ENCODE results near the gene NFYC.

The NFYC gene

GRCh38 chr1:40748841-40749718 is 57.6 kb downstream of the NFYC start:
- ChIA-PET CTCF (interaction anchor here (0.8 to 3.8 kb wide), 8 partner anchors 8 to 124 kb away, joined by 3 to 17 read pairs (median 3); no protein-coding TSS in a partner anchor), POLR2A (no interaction called here)
- DNase-seq (ENCODE audit: low read depth, low spot score): no peak
- no peak overlapping the region for H3K4me3 ChIP-seq (ENCODE audit: low read depth, low read length)
- TF ChIP-seq, protein P1, sequence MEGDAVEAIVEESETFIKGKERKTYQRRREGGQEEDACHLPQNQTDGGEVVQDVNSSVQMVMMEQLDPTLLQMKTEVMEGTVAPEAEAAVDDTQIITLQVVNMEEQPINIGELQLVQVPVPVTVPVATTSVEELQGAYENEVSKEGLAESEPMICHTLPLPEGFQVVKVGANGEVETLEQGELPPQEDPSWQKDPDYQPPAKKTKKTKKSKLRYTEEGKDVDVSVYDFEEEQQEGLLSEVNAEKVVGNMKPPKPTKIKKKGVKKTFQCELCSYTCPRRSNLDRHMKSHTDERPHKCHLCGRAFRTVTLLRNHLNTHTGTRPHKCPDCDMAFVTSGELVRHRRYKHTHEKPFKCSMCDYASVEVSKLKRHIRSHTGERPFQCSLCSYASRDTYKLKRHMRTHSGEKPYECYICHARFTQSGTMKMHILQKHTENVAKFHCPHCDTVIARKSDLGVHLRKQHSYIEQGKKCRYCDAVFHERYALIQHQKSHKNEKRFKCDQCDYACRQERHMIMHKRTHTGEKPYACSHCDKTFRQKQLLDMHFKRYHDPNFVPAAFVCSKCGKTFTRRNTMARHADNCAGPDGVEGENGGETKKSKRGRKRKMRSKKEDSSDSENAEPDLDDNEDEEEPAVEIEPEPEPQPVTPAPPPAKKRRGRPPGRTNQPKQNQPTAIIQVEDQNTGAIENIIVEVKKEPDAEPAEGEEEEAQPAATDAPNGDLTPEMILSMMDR (IDR thresholded peaks at IDR 0.05; ENCODE audit: insufficient read depth, low read length, missing control alignments): no peak

DNA sequence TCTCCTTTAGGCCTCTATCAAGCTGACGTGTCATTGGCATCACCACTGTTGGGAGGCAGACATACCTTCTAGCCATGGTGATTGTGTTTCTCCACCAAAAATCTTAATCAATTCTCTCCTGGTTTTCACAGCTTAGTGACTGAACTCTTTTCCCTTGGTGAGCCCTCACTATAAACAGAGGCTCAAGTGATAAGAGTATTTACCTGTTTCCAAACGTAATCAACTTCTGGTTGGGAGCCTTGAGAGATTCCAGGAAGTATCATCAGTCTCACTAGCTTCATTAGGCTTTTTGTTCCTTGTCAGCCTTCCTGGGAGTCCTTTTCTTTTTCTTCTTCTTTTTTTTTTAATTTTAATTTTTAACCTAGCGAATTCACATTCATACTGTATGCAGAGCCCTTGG is 58.3 kb downstream of the NFYC start:
- no peak for DNase-seq (ENCODE audit: low read depth, low spot score)
- no peak overlapping the region for H3K4me3 ChIP-seq (ENCODE audit: low read depth, low read length)
- ChIA-PET POLR2A (interaction anchor here (0.7 kb wide), 1 partner anchor 11 kb away, joined by 3 read pairs; no protein-coding TSS in a partner anchor), CTCF (interaction anchor here (1.0 kb wide), 1 partner anchor 11 kb away, joined by 3 read pairs; no protein-coding TSS in a partner anchor)
- TF ChIP-seq, protein P1 (IDR thresholded peaks at IDR 0.05; ENCODE audit: insufficient read depth, low read length, missing control alignments): no peak

- ChIA-PET CTCF (interaction anchor here (1.0 kb wide), 1 partner anchor 11 kb away, joined by 3 read pairs; no protein-coding TSS in a partner anchor), POLR2A (interaction anchor here (0.7 kb wide), 1 partner anchor 12 kb away, joined by 3 read pairs; no protein-coding TSS in a partner anchor)
- TF ChIP-seq, protein P1 (IDR thresholded peaks at IDR 0.05; ENCODE audit: insufficient read depth, low read length, missing control alignments): no peak
- no peak overlapping the region for H3K4me3 ChIP-seq (ENCODE audit: low read depth, low read length)
- DNase-seq (ENCODE audit: low read depth, low spot score): no peak
Measured at GRCh38 chr1:40750451-40750908, 59.0 kb downstream of the NFYC start.

DNA sequence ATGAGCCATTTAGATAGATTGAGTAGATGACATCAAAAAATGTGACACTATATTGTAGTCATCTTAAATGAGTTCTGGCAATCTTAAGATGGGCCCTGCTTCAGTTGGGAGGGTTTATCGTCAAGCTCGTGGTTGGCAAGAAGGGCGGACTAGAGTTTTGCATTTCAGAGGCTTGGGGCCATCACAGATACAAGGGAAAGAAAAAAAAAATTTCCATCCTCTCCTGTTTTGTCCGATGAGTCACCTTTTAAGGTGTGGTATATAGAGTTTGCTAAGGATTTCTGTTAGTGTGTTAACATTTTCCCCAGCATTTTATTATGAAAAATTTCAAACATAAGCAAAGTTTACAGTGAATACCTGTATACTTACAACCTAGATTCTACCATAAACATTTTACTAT is 60.3 kb downstream of the NFYC start:
- TF ChIP-seq, protein P1 (IDR thresholded peaks at IDR 0.05; ENCODE audit: insufficient read depth, low read length, missing control alignments): no peak
- POLR2A ChIA-PET: no interaction called here
- DNase-seq (ENCODE audit: low read depth, low spot score): no peak
- CTCF ChIA-PET: no interaction called here
- no peak overlapping the region for H3K4me3 ChIP-seq (ENCODE audit: low read depth, low read length)

DNA sequence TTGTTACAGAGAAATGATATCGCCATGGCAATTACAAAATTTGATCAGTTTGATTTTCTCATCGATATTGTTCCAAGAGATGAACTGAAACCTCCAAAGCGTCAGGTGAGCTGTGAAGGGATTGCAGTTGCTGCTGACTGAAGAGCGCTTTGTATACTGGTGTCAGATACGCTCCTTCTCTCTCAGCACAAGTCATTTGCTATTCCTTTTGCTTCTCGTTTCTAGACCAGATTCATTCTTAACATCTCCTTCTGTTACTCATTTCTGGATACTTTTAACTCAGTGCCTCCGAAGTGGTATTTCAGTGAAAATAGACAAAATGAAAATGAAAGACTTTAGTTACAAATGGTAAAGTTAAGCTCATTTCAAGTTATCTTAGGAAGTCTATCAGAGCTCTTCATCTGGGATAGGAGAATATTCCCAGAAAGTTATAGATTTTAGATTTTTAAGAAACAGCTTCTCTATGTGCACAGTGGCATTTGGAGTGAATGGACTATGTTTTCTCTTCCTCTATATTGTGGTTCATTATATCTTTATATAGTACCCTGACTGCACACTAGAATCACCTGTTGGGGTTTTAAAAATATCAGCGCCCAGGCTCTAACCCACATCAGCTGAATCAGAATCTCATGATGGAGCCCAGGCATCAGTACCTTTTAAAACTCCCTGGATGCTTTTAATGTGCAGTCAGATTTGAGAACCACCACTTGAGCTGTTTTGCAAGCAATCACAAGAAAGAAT is 61.8 kb downstream of the NFYC start:
- POLR2A ChIA-PET: no interaction called here
- TF ChIP-seq, protein P1 (IDR thresholded peaks at IDR 0.05; ENCODE audit: insufficient read depth, low read length, missing control alignments): no peak
- DNase-seq (ENCODE audit: low read depth, low spot score): no peak
- H3K4me3 ChIP-seq (ENCODE audit: low read depth, low read length): no peak overlapping the region
- CTCF ChIA-PET: interaction anchor here (1.1 to 7.4 kb wide), 2 partner anchors 14 to 19 kb away, joined by 3 to 62 read pairs; no protein-coding TSS in a partner anchor
